ENCODE results near the gene NUBP1.

- no peak for TF ChIP-seq CTCF (IDR thresholded peaks at IDR 0.05; ENCODE audit: borderline replicate concordance, extremely low read depth, low read length, poor library complexity, severe bottlenecking)
- no peak for TF ChIP-seq EZH2 (IDR thresholded peaks at IDR 0.05; ENCODE audit: borderline replicate concordance, low read depth, low read length, severe bottlenecking)
Observed at GRCh38 chr16:10694830-10695229, 48.8 kb upstream of the NUBP1 start, which contains the start of gene TEKT5.

All from DND-41 (cell line).